H1 (cell line): ENCODE results near the gene SPIRE2. TPM values are rescaled to one million over a fixed set of nuclear protein-coding genes. Genes with fewer than 3 reads are reported as not detected.

Source experiments
- CTCF ChIA-PET: fragments of 300-600 bp; sonication (Branson Sonifier 250); formaldehyde crosslinking; loops from one replicate; lab custom pipeline; 2021; ENCODE audit not compliant: partially characterized antibody; lab: Charles Lee
- POLR2A ChIA-PET: fragments of 300-600 bp; sonication (Branson Sonifier 250); formaldehyde crosslinking; loops from one replicate; lab custom pipeline; 2021; ENCODE audit warnings: inconsistent platforms; ENCODE audit not compliant: partially characterized antibody; lab: Charles Lee
- DNase-seq, 2 experiments: peaks; one replicate each; pipeline versions ENCODE4 v3.0.0 to v3.0.0-alpha.2; 2010 to 2022; ENCODE audit warnings: low spot score in 2 of 2, low read depth in 1 of 2, mixed read lengths in 1 of 2
- FAIRE-seq: peaks from 2 replicates; lab custom pipeline; 2011; peaks lifted over from hg19 to GRCh38; lab: Jason Lieb, UNC
- H2AFZ ChIP-seq: 2 replicates; pipeline ENCODE4 v1.8.1; 2012; ENCODE audit warnings: low read length, inconsistent platforms
- H2AK5ac ChIP-seq: 2 replicates; pipeline ENCODE4 v1.6.1; 2013; ENCODE audit warnings: low read depth, low read length
- H2BK120ac ChIP-seq: replicated peaks from 2 replicates; pipeline ENCODE3; 2013; ENCODE audit warnings: low read depth, low read length, inconsistent platforms
- H2BK12ac ChIP-seq: 2 replicates; pipeline ENCODE4 v1.6.1; 2013; ENCODE audit warnings: low read depth, low read length
- H2BK15ac ChIP-seq: 2 replicates; pipeline ENCODE4 v1.6.1; 2013; ENCODE audit warnings: low read length
- H2BK20ac ChIP-seq: 2 replicates; pipeline ENCODE4 v1.6.1; 2013; ENCODE audit warnings: low read length
- H2BK5ac ChIP-seq: 2 replicates; pipeline ENCODE4 v1.6.1; 2013; ENCODE audit warnings: low read depth, low read length
- H3K14ac ChIP-seq: 2 replicates; pipeline ENCODE4 v1.6.1; 2013; ENCODE audit warnings: inconsistent platforms; ENCODE audit not compliant: insufficient read length
- H3K18ac ChIP-seq: 2 replicates; pipeline ENCODE4 v1.6.1; 2013; ENCODE audit warnings: low read length; ENCODE audit errors: extremely low read depth
- H3K23ac ChIP-seq: 2 replicates; pipeline ENCODE4 v1.6.1; 2013; ENCODE audit warnings: inconsistent platforms; ENCODE audit not compliant: insufficient read length
- H3K23me2 ChIP-seq: 2 replicates; pipeline ENCODE4 v1.6.1; 2013; ENCODE audit warnings: low read depth, low read length
- H3K27ac ChIP-seq: 2 replicates; pipeline ENCODE4 v1.6.1; 2011; ENCODE audit warnings: low read depth, low read length, inconsistent platforms
- H3K27me3 ChIP-seq, 4 experiments: replicated peaks in 1 of 4; 1 replicate in 1 of 4; 2 replicates in 3 of 4; pipeline versions ENCODE4 v1.6.1 to v1.8.1; 2011 to 2013; ENCODE audit warnings: low read length in 3 of 4, mild to moderate bottlenecking in 3 of 4, inconsistent platforms in 2 of 4, mixed read lengths in 2 of 4, moderate library complexity in 1 of 4; ENCODE audit not compliant: control insufficient read depth in 3 of 4, insufficient read depth in 3 of 4; ENCODE audit errors: extremely low read depth in 1 of 4
- H3K36me3 ChIP-seq, 4 experiments: 2 replicates each; pipeline versions ENCODE4 v1.6.1 to v1.8.1; 2011 to 2013; ENCODE audit warnings: mild to moderate bottlenecking in 4 of 4, low read length in 3 of 4, moderate library complexity in 2 of 4, control low read depth in 1 of 4, inconsistent platforms in 1 of 4; ENCODE audit not compliant: insufficient read depth in 4 of 4, control insufficient read depth in 2 of 4
- H3K4ac ChIP-seq: replicated peaks from 2 replicates; pipeline ENCODE3; 2013; ENCODE audit warnings: low read length, low read depth, mixed read lengths, inconsistent platforms; ENCODE audit not compliant: insufficient read length
- H3K4me1 ChIP-seq, 4 experiments: replicated peaks in 1 of 4; 1 replicate in 1 of 4; 2 replicates in 3 of 4; pipeline versions ENCODE4 v1.6.1 to v1.8.1; 2011 to 2013; ENCODE audit warnings: low read length in 3 of 4, inconsistent platforms in 2 of 4, mixed read lengths in 1 of 4; ENCODE audit not compliant: insufficient read depth in 4 of 4, control insufficient read depth in 3 of 4
- H3K4me2 ChIP-seq, 2 experiments: 2 replicates each; pipeline versions ENCODE4 v1.6.1 to v1.8.1; 2011 to 2013; ENCODE audit warnings: low read depth in 2 of 2, low read length in 2 of 2, control low read depth in 1 of 2, inconsistent platforms in 1 of 2, mild to moderate bottlenecking in 1 of 2; ENCODE audit not compliant: insufficient read depth in 1 of 2
- H3K4me3 ChIP-seq, 4 experiments: fragments of 200-600, 300-600 bp in 1 of 4; sonication (generic), shearing (Covaris generic), sonication (Bioruptor Twin) in 1 of 4; 2 replicates each; pipeline versions ENCODE4 v1.5.1 to v1.8.1; 2011 to 2016; ENCODE audit warnings: low read length in 4 of 4, low read depth in 3 of 4, control low read depth in 2 of 4, inconsistent platforms in 2 of 4, mild to moderate bottlenecking in 2 of 4, mixed read lengths in 1 of 4, moderate library complexity in 1 of 4; ENCODE audit not compliant: insufficient read depth in 2 of 4; ENCODE audit errors: extremely low read depth in 1 of 4
- H3K56ac ChIP-seq: replicated peaks from 2 replicates; pipeline ENCODE3; 2013; ENCODE audit warnings: low read depth, mild to moderate bottlenecking, mixed read lengths, low read length, inconsistent platforms; ENCODE audit not compliant: insufficient read length
- H3K79me1 ChIP-seq: 2 replicates; pipeline ENCODE4 v1.6.1; 2013; ENCODE audit warnings: low read depth, low read length, control low read depth
- H3K79me2 ChIP-seq, 2 experiments: 2 replicates each; pipeline versions ENCODE4 v1.6.1 to v1.8.1; 2012 to 2013; ENCODE audit warnings: low read length in 2 of 2, mild to moderate bottlenecking in 2 of 2, inconsistent platforms in 1 of 2; ENCODE audit not compliant: insufficient read depth in 2 of 2, control insufficient read depth in 1 of 2
- H3K9ac ChIP-seq, 4 experiments: replicated peaks in 1 of 4; 1 replicate in 1 of 4; 2 replicates in 3 of 4; pipeline versions ENCODE4 v1.6.1 to v1.8.1; 2011 to 2013; ENCODE audit warnings: low read depth in 3 of 4, low read length in 3 of 4, control low read depth in 2 of 4, mild to moderate bottlenecking in 2 of 4, moderate library complexity in 2 of 4, inconsistent platforms in 1 of 4; ENCODE audit errors: extremely low read depth in 1 of 4
- H3K9me3 ChIP-seq, 2 experiments: 2 replicates each; pipeline versions ENCODE4 v1.6.1 to v1.8.1; 2012 to 2013; ENCODE audit warnings: mild to moderate bottlenecking in 2 of 2, moderate library complexity in 2 of 2, control low read depth in 1 of 2, inconsistent platforms in 1 of 2, low read depth in 1 of 2, low read length in 1 of 2, mixed read lengths in 1 of 2; ENCODE audit not compliant: insufficient read depth in 2 of 2
- H4K20me1 ChIP-seq, 2 experiments: replicated peaks in 1 of 2; 2 replicates each; pipeline versions ENCODE3 to v1.8.1; 2011 to 2013; ENCODE audit warnings: inconsistent platforms in 2 of 2, low read length in 2 of 2, mild to moderate bottlenecking in 1 of 2; ENCODE audit not compliant: insufficient read depth in 2 of 2, control insufficient read depth in 1 of 2
- H4K5ac ChIP-seq: 2 replicates; pipeline ENCODE4 v1.6.1; 2013; ENCODE audit warnings: low read length, low read depth, mixed read lengths, inconsistent platforms; ENCODE audit not compliant: insufficient read length
- H4K8ac ChIP-seq: 2 replicates; pipeline ENCODE4 v1.8.0; 2013; ENCODE audit warnings: mild to moderate bottlenecking, moderate library complexity, low read length, inconsistent platforms; ENCODE audit not compliant: insufficient read depth; ENCODE audit errors: extremely low read depth
- H4K91ac ChIP-seq: replicated peaks from 2 replicates; pipeline ENCODE3; 2013; ENCODE audit warnings: low read length, mixed read lengths, inconsistent platforms; ENCODE audit not compliant: insufficient read length
- CEBPB ChIP-seq: IDR thresholded peaks from 2 replicates; pipeline ENCODE4 v1.6.1; 2012; ENCODE audit warnings: low read depth, low read length
- EGR1 ChIP-seq: IDR thresholded peaks from 2 replicates; pipeline ENCODE4 v1.6.1; 2011; ENCODE audit warnings: low read depth, low read length, borderline replicate concordance
- FOSL1 ChIP-seq: IDR thresholded peaks from 2 replicates; pipeline ENCODE4 v1.6.1; 2011; ENCODE audit warnings: mild to moderate bottlenecking, low read depth, low read length, moderate library complexity; ENCODE audit not compliant: insufficient read depth
- HDAC6 ChIP-seq: IDR thresholded peaks from one replicate; pipeline ENCODE4 v1.7.1; 2012; ENCODE audit warnings: low read depth, mild to moderate bottlenecking, inconsistent platforms, low read length, moderate library complexity
- MAFK ChIP-seq: IDR thresholded peaks from 2 replicates; pipeline ENCODE4 v1.6.1; 2012; ENCODE audit warnings: low read depth, mild to moderate bottlenecking, improper control_type of control experiment, low read length
- NANOG ChIP-seq: IDR thresholded peaks from 2 replicates; pipeline ENCODE4 v1.6.1; 2011; ENCODE audit warnings: low read length, low read depth, mild to moderate bottlenecking, inconsistent platforms; ENCODE audit not compliant: insufficient read depth, poor library complexity, severe bottlenecking
- RXRA ChIP-seq: IDR thresholded peaks from 2 replicates; pipeline ENCODE4 v1.6.1; 2011; ENCODE audit warnings: low read depth, mild to moderate bottlenecking, low read length, moderate library complexity; ENCODE audit not compliant: insufficient read depth
- SIX5 ChIP-seq: IDR thresholded peaks from 2 replicates; pipeline ENCODE4 v1.6.1; 2011; ENCODE audit warnings: mild to moderate bottlenecking, low read depth, low read length
- WGBS, 2 experiments: shearing (Covaris generic) in 1 of 2; methylation state at CpG; one replicate each; pipeline versions ENCODE4 v1.1.6 to v1.1.7; 2013 to 2015; ENCODE audit warnings: low lambda C conversion rate in 2 of 2, mixed read lengths in 2 of 2, inconsistent platforms in 1 of 2, low coverage in 1 of 2, missing lambda C conversion rate in 1 of 2; ENCODE audit not compliant: insufficient replicate concordance in 2 of 2, insufficient coverage in 1 of 2, insufficient read length in 1 of 2; ENCODE audit errors: extremely low coverage in 1 of 2, missing lambda C conversion rate in 1 of 2; 5-methylcytosine and 5-hydroxymethylcytosine counted together
- polyA plus RNA-seq, 7 experiments: library from polyadenylated mRNA; depleted of rRNA in 3 of 7; stranded (reverse) in 5 of 7; unstranded in 2 of 7; fragments of >200 nt in 5 of 7; fragments of 200-250 nt in 2 of 7; gene quantifications; 1 replicate in 5 of 7; 2 replicates in 1 of 7; 4 replicates in 1 of 7; pipeline versions ENCODE4 v1.2.1 to v1.2.3, GENCODE V29; 2011 to 2013; ENCODE audit warnings: missing spikeins in 2 of 7, mixed read lengths in 2 of 7
- total RNA-seq: library from RNA; stranded (reverse); fragmentation: NEBNext Ultra II Directional; extraction: Animal tissue kit (Norgen Biotek cat#: 25700); gene quantifications from 2 replicates; pipeline ENCODE4 v1.2.1, GENCODE V29; 2021

SPIRE2 gene
- total and polyA plus RNA-seq, 2 of the 8 experiments (the other 6 are each of a cell fraction or from before 2014, with no cell fraction given), result 7.4 to 15.4 TPM

DNA sequence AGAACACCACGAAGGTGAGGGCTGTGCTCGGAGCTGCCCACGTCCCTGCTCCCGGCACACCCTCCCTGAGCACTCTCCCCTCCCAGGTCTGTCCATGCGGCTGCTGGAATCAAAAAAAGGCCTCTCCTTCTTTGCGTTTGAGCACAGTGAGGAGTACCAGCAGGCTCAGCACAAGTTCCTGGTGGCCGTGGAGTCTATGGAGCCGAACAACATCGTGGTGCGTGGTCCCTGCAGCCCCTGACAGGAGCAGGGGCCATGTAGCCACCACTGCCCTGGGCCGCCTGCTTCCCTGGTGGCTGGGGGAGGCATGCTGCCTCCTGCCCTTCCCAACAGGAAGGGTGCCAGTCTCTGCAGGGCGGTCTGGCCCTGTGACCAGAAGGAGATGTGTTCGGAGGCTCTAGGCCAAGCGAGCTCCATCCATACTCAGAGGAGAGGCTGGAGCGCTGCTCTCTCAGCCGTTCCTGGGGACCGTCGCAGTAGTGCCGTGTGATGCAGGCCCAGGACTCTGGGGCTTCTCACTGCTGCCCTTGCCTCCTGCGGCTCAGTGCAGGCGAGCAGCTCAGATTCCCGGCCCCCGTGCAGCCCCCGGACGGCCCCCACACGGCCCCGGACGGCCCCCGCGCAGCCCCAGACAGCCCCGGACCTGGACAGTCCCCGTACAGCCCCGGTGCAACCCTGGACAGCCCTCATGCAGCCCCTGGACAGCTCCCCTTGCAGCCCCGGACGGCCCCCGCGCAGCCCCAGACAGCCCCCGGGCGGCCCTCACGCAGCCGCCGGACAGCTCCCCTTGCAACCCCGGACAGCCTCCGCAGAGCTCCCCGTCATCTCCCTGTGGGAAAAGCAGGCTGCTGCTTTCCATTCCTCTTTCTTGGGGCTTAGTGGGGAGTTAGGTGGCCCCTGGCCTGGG lies 65.6 kb downstream of the SPIRE2 start:
- Histone ChIP-seq H3K4me2 (no peak overlapping the region), H3K9ac (no peak overlapping the region), H2AFZ (no peak overlapping the region), H3K79me1 (peaks cover 2% of the 10 kb centered on the region; the same call in 1 of the 2 replicates), H2AK5ac (no peak overlapping the region), H4K20me1 (peaks cover 5 to 16% of the 10 kb centered on the region in 2 experiments), H3K18ac (no peak overlapping the region), H3K4me1 (no peaks in the 10 kb centered on the region), H3K36me3 (peaks cover 3 to 31% (median 18%) of the 10 kb centered on the region in 4 experiments; a peak in 7 of 8 replicates), H3K9me3 (no peaks in the 10 kb centered on the region), H2BK20ac (no peak overlapping the region), H3K4me3 (no peak overlapping the region), H4K91ac (no peak overlapping the region), H3K23me2 (no peaks in the 10 kb centered on the region), H2BK120ac (no peak overlapping the region), H4K5ac (no peak overlapping the region), H2BK12ac (no peak overlapping the region), H3K14ac (no peak overlapping the region), H3K27me3 (no peaks in the 10 kb centered on the region), H3K4ac (no peak overlapping the region), H2BK15ac (no peak overlapping the region), H3K27ac (no peak overlapping the region), H3K23ac (no peak overlapping the region), H4K8ac (no peak overlapping the region), H2BK5ac (peak overlapping the region; percentile 52; the same call in 1 of the 2 replicates), H3K79me2 (no peaks in the 10 kb centered on the region), H3K56ac (no peak overlapping the region)
- DNase-seq, result no peak
- no peak for FAIRE-seq
- ChIA-PET POLR2A (interaction anchor here (0.5 to 1.5 kb wide), 4 partner anchors 10 to 379 kb away, joined by 3 to 6 read pairs (median 4); partner anchors contain the start of gene TUBB3), CTCF (interaction anchor here (0.7 to 4.9 kb wide), 2 partner anchors 16 to 37 kb away, joined by 3 to 41 read pairs; no protein-coding TSS in a partner anchor)
- TF ChIP-seq EGR1, result no peak
- TF ChIP-seq HDAC6, result no peak
- no peak for TF ChIP-seq NANOG
- TF ChIP-seq RXRA, result no peak
- no peak for TF ChIP-seq SIX5
- TF ChIP-seq MAFK, result no peak
- TF ChIP-seq FOSL1, result no peak
- TF ChIP-seq CEBPB, result no peak
- 93% methylated on average over 22 of the region's 45 CpGs; no CpG with 5 or more reads in 1 of the 2 experiments for WGBS, 2 experiments
